ENCODE data around the gene GNG8.
A peak's percentile ranks its signal among the peaks of the same experiment; 100 is the strongest.

Gene GNG8

DNA sequence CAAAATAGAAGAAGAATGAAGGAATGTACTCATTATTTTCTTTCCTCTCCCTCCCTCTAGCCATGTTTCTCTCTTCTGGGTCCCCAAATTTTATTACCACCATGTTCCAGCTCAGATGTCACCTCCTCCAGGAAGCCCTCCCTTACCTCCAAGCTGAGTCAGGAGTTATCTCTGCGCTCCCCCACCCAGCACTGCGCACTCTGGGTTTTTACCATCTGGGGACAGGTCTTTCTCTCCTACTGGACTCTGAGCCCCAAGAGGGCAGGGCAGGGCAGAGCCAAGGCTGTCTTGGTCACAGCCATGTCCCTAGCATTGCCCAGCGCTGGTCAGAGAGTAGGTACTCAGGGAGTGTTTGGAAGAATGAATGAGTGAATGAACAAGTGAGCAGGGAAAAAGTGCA is 2.9 kb downstream of the GNG8 start:
- no peaks in the 10 kb centered on the region for H4K20me1 ChIP-seq (ENCODE audit: insufficient read depth, low read length)
- H3K9ac ChIP-seq (ENCODE audit: low read length), result no peak overlapping the region
- H3K4me3 ChIP-seq (ENCODE audit: low read length), result no peak overlapping the region
- peaks cover 8% of the 10 kb centered on the region; the same call in 1 of the 2 replicates for H3K4me1 ChIP-seq (ENCODE audit: low read length)
- H3K4me2 ChIP-seq (ENCODE audit: low read depth, low read length), result 0 out of 2 replicates have a peak overlapping the region, but pooled peaks have one; percentile 84
- peaks cover 86% of the 10 kb centered on the region for H3K27me3 ChIP-seq (replicated peaks; ENCODE audit: insufficient read depth, low read length)
- no peak overlapping the region for H2AFZ ChIP-seq (ENCODE audit: low read length)
- no peaks in the 10 kb centered on the region for H3K36me3 ChIP-seq (replicated peaks; ENCODE audit: insufficient read depth, low read length)
- no peak for DNase-seq
- peaks cover 4% of the 10 kb centered on the region; the same call in 1 of the 2 replicates for H3F3A ChIP-seq (ENCODE audit: insufficient read depth, low read length)
- H3K79me2 ChIP-seq (ENCODE audit: low read length), result no peaks in the 10 kb centered on the region
- H3K27ac ChIP-seq (ENCODE audit: low read length), result no peak overlapping the region
- TF ChIP-seq EZH2 (optimal IDR thresholded peaks at IDR 0.05; ENCODE audit: low read depth, low read length) (no peak), EZH2phosphoT487 (IDR thresholded peaks at IDR 0.05; ENCODE audit: low read length) (no peak)
- TF ChIP-seq, protein P1, sequence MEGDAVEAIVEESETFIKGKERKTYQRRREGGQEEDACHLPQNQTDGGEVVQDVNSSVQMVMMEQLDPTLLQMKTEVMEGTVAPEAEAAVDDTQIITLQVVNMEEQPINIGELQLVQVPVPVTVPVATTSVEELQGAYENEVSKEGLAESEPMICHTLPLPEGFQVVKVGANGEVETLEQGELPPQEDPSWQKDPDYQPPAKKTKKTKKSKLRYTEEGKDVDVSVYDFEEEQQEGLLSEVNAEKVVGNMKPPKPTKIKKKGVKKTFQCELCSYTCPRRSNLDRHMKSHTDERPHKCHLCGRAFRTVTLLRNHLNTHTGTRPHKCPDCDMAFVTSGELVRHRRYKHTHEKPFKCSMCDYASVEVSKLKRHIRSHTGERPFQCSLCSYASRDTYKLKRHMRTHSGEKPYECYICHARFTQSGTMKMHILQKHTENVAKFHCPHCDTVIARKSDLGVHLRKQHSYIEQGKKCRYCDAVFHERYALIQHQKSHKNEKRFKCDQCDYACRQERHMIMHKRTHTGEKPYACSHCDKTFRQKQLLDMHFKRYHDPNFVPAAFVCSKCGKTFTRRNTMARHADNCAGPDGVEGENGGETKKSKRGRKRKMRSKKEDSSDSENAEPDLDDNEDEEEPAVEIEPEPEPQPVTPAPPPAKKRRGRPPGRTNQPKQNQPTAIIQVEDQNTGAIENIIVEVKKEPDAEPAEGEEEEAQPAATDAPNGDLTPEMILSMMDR (IDR thresholded peaks at IDR 0.05; ENCODE audit: low read length), result no peak
- no peaks in the 10 kb centered on the region for H3K9me2 ChIP-seq (replicated peaks; ENCODE audit: insufficient read depth, low read length)
- no peaks in the 10 kb centered on the region for H3K9me3 ChIP-seq (replicated peaks; ENCODE audit: insufficient read depth, low read length)

DNA sequence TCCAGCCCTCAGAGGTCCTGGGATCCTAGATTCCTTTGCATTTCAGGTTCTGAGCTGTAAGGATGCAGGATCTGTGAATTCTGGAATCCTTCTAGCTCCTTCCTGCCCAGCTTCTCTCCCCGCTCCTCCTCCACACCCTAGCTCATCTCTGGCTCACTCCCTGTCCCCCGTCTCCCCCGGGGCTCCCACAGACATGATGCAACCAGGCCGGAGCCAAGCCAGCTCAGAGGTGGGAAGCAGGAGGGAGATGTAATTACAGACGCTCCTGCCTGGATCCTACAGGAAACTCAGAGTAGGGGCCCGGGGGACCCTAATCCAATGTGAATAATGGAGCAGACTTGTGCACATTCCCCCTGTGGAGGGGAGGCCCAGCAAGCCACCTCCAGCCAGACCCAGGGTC is 4.5 kb downstream of the GNG8 start:
- Histone ChIP-seq H3K36me3 (replicated peaks; ENCODE audit: insufficient read depth, low read length) (no peaks in the 10 kb centered on the region), H4K20me1 (ENCODE audit: insufficient read depth, low read length) (no peaks in the 10 kb centered on the region), H3K4me1 (ENCODE audit: low read length) (peaks cover 8% of the 10 kb centered on the region; the same call in 1 of the 2 replicates), H3K27ac (ENCODE audit: low read length) (no peak overlapping the region), H3K4me3 (ENCODE audit: low read length) (no peak overlapping the region), H2AFZ (ENCODE audit: low read length) (no peak overlapping the region), H3F3A (ENCODE audit: insufficient read depth, low read length) (peaks cover 4% of the 10 kb centered on the region; the same call in 1 of the 2 replicates), H3K79me2 (ENCODE audit: low read length) (no peaks in the 10 kb centered on the region), H3K27me3 (replicated peaks; ENCODE audit: insufficient read depth, low read length) (peaks cover 81% of the 10 kb centered on the region), H3K9me3 (replicated peaks; ENCODE audit: insufficient read depth, low read length) (no peaks in the 10 kb centered on the region), H3K4me2 (ENCODE audit: low read depth, low read length) (no peak overlapping the region), H3K9me2 (replicated peaks; ENCODE audit: insufficient read depth, low read length) (no peaks in the 10 kb centered on the region), H3K9ac (ENCODE audit: low read length) (no peak overlapping the region)
- DNase-seq, result no peak
- TF ChIP-seq EZH2 (optimal IDR thresholded peaks at IDR 0.05; ENCODE audit: low read depth, low read length) (no peak), EZH2phosphoT487 (IDR thresholded peaks at IDR 0.05; ENCODE audit: low read length) (no peak)
- TF ChIP-seq, protein P1 (IDR thresholded peaks at IDR 0.05; ENCODE audit: low read length), result no peak

DNA sequence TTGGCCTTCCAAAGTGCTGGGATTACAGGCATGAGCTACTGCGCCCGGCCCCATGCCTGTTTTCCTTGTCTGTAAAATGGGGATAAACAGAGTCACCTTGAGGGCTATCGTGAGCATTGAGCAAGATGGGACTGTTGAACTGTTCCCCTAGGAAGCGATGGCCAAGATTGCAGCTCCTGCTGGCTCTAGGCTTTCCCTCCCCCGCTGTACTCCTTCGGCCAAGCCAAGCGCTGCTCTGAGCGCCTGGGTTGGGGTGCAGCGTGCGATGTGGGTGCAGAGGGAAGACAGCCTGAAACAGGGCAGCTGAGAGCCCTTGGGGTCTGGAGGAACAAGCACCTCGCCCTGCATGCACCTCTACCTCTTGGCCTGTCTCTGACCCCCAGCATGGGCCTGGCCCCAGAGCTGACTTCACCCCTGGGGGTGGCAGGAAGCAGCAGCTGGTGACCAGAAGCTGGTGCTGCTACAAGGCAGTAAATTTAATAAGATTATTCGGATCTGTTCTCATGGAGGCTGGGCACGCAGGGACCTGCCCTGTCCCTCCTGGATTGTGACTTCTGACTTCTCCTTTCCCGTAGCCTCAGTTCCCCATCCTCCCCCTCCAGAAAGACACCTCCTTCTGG is 5.3 kb downstream of the GNG8 start:
- no peak overlapping the region for H3K27ac ChIP-seq (ENCODE audit: low read length)
- no peaks in the 10 kb centered on the region for H3K36me3 ChIP-seq (replicated peaks; ENCODE audit: insufficient read depth, low read length)
- no peaks in the 10 kb centered on the region for H3K79me2 ChIP-seq (ENCODE audit: low read length)
- no peaks in the 10 kb centered on the region for H3F3A ChIP-seq (ENCODE audit: insufficient read depth, low read length)
- TF ChIP-seq EZH2 (optimal IDR thresholded peaks at IDR 0.05; ENCODE audit: low read depth, low read length) (no peak), EZH2phosphoT487 (IDR thresholded peaks at IDR 0.05; ENCODE audit: low read length) (no peak)
- TF ChIP-seq, protein P1 (IDR thresholded peaks at IDR 0.05; ENCODE audit: low read length), result no peak
- no peak overlapping the region for H3K9ac ChIP-seq (ENCODE audit: low read length)
- no peak for DNase-seq
- H4K20me1 ChIP-seq (ENCODE audit: insufficient read depth, low read length), result no peaks in the 10 kb centered on the region
- peaks cover 8% of the 10 kb centered on the region; the same call in 1 of the 2 replicates for H3K4me1 ChIP-seq (ENCODE audit: low read length)
- no peak overlapping the region for H2AFZ ChIP-seq (ENCODE audit: low read length)
- H3K27me3 ChIP-seq (replicated peaks; ENCODE audit: insufficient read depth, low read length), result peaks cover 81% of the 10 kb centered on the region
- no peak overlapping the region for H3K4me3 ChIP-seq (ENCODE audit: low read length)
- no peak overlapping the region for H3K4me2 ChIP-seq (ENCODE audit: low read depth, low read length)
- no peaks in the 10 kb centered on the region for H3K9me2 ChIP-seq (replicated peaks; ENCODE audit: insufficient read depth, low read length)
- H3K9me3 ChIP-seq (replicated peaks; ENCODE audit: insufficient read depth, low read length), result no peaks in the 10 kb centered on the region

All from MM.1S (cell line).